AG10803 (cell line): ENCODE data around the gene STAC2.

Experiments
- DNase-seq: peaks from one replicate; pipeline ENCODE4 v3.0.0; 2010; ENCODE audit warnings: low read depth
- H3K4me3 ChIP-seq: 2 replicates; pipeline ENCODE4 v1.5.1; 2011; ENCODE audit warnings: mild to moderate bottlenecking, low read length, control low read depth
- TF ChIP-seq, protein P1 (sequence below): conservative IDR thresholded peaks from 2 replicates; pipeline ENCODE4 v1.5.1; 2011; ENCODE audit warnings: mild to moderate bottlenecking, low read length, control low read depth, inconsistent platforms

Gene STAC2

DNA sequence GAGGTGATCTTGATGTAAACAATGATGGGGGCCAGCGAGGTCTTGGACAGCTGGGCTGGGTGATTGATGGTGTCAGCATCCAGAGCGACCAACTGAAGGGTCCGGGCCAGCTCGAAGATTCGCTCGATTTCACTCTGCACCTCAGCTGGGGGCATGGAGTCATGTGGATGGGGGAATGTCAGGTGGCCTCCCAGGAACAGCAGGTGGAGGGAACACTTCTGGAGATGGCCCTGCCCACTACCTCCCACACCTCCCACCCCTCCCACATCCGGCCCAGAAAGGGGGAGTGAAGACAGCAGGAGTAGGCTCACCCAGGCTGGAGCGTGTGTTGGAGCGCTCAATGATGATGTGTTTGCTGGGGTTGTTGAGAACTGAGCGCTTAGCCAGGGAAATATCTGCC, 42.0 kb downstream of the STAC2 start:
- no peak overlapping the region for H3K4me3 ChIP-seq
- DNase-seq, result no peak
- TF ChIP-seq, protein P1, sequence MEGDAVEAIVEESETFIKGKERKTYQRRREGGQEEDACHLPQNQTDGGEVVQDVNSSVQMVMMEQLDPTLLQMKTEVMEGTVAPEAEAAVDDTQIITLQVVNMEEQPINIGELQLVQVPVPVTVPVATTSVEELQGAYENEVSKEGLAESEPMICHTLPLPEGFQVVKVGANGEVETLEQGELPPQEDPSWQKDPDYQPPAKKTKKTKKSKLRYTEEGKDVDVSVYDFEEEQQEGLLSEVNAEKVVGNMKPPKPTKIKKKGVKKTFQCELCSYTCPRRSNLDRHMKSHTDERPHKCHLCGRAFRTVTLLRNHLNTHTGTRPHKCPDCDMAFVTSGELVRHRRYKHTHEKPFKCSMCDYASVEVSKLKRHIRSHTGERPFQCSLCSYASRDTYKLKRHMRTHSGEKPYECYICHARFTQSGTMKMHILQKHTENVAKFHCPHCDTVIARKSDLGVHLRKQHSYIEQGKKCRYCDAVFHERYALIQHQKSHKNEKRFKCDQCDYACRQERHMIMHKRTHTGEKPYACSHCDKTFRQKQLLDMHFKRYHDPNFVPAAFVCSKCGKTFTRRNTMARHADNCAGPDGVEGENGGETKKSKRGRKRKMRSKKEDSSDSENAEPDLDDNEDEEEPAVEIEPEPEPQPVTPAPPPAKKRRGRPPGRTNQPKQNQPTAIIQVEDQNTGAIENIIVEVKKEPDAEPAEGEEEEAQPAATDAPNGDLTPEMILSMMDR, result no peak

DNA sequence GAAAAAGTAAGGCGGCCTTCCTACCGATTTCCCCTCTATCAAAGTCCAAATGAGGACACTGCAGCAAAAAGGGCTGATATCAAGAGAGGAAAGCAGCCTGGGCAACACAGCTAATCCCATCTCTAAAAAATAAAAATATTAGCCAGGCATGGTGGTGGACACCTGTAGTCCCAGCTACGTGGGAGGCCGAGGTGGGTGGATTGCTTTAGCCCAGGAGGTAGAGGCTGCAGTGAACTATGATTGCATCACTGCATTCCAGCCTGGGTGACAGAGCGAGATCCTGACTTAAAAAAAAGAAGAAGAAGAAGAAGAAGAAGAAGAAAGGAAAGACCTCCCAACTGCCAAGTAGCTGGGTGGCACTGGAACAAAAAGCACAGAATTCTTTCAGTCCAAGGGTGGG, 42.7 kb downstream of the STAC2 start:
- no peak overlapping the region for H3K4me3 ChIP-seq
- DNase-seq, result no peak
- TF ChIP-seq, protein P1, result no peak

DNA sequence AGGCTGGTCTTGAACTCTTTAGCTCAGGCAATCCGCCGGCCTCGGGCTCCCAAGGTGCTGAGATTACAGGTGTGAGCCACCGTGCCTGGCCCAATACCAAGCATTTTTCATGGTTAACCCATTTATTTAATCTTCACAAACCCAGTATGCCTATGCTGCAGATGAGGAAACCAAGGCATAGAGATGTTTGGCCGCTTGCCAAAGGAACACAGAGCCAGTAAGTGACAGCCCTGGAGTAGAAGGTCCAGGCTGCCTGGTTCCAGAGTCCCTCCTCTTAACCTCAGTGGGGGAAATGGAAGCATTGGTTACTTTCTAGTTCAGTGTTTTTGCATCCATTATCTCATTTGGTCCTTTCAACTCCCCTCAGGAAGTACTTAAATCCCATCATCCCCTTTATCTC, 44.4 kb downstream of the STAC2 start:
- H3K4me3 ChIP-seq, result no peak overlapping the region
- TF ChIP-seq, protein P1, result no peak
- no peak for DNase-seq

DNA sequence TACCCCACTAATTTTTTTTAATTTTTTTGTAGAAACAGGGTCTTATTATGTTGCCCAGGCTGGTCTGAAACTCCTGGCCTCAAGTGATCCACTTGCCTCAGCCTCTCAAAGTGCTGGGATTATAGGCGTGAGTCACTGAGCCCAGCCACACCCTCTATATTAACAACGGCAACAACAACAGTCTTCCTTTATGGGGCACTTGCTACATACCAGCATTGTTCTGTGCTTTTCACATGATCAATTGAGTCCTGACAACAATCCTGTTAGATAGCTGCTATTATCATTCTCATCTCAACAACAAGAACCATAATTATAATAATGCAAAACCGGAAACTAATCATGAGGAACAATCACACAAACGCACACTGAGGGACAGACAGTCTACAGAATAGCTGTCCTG, 47.2 kb downstream of the STAC2 start:
- no peak overlapping the region for H3K4me3 ChIP-seq
- DNase-seq, result peak; percentile 51
- TF ChIP-seq, protein P1, result no peak

DNA sequence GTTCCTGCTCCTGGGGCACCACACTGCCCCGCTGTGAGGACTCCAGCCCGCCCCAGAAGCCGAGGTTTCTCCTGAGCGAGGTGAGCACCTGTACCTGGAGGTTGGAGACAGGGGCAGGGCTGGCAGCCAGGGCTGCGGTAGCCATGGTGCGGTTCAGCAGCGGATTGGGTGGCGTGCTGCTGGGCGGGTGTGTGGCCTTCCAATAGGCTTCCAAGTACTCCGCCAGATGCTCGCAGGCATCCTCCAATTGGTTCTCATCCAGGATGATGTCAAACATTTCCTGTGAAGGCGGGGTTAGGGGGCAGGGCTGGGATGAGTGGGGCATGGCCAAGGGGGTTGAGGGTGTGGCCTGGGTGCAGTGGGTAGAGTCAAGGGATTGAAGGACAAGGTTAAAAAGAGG, 48.5 kb downstream of the STAC2 start:
- no peak overlapping the region for H3K4me3 ChIP-seq
- TF ChIP-seq, protein P1, result no peak
- no peak for DNase-seq

DNA sequence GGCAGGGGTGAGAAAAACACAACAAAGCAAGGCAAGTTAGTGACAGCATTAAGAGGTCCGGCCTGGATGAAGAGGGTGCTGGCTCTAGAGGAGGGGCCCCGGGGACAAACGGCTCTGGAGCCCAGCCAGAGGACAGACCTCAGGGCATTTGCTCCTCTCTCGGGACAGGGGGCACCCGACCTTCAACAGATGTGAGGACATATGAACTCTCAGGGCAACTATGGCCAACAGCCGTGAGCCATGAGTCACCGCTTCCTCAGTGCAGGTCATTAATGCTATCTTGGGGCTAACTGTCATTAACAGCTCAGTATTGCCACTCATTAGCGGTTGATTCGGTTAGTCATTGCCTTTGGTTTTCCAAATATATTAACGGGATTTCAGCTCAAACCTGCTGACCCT, 50.1 kb downstream of the STAC2 start:
- no peak overlapping the region for H3K4me3 ChIP-seq
- no peak for DNase-seq
- TF ChIP-seq, protein P1, result no peak

DNA sequence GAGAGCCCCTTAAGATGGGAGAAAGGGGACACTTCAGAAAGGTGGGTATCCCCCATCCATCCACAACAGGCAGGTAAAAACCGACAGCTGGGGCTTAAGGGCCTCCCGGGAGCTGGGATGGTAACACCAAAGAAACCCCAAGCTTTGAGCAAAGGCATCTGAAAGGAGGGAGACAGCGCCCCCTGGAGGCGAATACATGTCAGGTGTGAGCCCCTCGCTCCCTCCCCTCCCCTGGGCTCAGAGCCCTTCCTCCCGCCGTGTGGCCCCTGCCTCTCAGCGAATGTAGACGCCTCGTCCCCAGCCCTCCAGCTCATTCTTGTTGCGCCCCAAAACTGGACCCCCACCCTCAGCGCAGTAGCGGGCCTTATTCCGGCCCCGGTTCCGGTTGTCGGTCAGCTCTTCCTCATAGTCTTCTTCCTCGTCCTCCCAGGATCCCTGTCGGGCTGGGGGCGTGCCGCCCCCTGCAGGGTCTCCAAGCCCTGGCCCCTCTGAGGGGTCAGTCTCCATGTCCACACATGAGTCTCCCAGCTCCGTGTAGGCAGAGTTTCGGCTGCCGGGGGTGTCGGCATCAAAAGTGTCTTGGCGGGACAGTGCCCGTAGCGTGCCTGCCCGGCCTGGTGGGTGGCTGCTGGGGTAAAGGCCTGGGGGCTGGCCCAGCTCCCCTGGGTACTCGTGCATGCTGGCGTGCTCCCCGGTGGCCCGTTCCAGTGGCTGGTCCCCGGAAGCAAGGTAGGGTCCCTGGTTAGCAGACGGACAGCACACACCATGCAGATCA, 50.6 kb downstream of the STAC2 start:
- peak; percentile 52 for DNase-seq
- TF ChIP-seq, protein P1, result peak; percentile 77
- H3K4me3 ChIP-seq, result no peak overlapping the region
